ENCODE data around the gene GATB.
"Not testable (repeated sequence)": the region's sequence is repeated elsewhere in the genome, so short reads cannot be mapped to it uniquely, and the experiment has no call there.

Gene GATB

DNA sequence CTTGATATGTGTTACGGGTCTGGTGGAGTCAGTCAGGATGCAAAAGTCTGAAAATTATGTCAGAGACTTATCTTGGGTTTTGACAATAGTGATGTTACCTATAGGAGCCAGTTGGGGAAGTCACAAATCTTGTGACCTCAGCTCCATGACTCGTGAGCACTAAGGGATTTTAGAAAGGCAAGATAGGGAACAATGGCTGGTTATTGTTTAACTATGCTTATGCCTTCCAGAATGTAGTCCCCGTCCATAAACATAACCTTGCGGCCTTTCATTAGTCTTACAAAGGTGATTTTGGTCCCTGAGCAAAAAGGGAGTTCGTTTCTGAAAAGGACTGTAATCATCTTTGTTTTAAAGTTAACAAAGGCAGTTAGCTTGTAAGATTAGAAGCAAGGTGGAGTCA lies 23.9 kb upstream of the GATB start:
- no peak for DNase-seq

DNA sequence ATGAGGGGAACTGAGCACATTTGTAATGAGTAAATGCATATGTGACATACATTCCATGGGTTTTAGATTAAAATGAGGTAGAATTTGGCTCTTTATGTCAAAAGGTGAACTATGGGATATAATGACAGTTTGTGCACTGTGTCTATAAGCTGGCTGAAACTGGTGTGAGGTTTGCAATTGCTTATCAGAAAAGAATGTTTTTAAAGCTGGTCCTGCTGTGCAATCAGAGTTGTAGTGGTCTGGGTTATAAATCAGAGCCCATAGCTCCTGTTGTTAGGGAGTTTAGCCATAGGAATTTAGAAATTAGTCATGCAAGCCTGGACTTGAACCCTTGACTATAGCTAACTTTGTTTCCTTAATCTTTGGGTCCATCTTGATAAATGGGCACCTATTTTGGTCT lies 23.1 kb upstream of the GATB start:
- DNase-seq, result no peak

DNA sequence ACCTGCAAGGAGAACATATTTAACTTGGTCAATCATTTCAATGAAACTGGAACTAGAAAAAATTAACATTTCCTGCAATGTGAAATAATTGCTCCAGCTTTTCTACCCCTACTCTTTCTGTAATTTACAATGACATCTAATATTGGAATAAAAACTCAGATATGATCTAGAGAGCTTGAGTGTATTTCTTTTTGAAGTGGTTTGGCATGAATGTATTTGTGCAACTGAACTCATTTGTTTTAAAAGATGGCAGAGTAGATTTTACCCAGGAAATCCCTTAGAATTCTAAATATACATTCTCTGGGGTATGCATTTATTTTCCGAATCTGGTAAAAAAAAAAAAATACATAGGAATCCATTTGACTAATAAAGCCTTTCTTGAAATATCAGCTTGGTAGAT lies 21.5 kb upstream of the GATB start:
- DNase-seq, result no peak

DNA sequence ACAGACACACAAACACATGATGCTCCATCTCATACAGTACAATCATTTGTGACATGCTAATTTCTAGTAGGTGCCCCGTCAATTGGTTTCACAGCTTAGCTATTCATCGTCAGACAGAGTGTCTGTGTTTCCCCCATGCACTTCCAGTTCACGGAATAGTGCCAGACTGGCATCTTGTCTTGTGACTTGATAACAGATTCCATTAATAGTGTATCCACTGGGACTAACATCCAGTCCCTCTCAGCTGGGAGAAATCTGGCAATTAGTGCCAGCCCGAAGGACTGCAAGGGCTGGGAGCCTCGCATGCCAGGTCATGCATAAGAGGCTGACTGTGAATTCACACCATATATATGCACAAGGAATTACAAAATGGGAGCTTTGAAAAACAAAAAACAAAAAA lies 20.2 kb upstream of the GATB start:
- no peak for DNase-seq

DNA sequence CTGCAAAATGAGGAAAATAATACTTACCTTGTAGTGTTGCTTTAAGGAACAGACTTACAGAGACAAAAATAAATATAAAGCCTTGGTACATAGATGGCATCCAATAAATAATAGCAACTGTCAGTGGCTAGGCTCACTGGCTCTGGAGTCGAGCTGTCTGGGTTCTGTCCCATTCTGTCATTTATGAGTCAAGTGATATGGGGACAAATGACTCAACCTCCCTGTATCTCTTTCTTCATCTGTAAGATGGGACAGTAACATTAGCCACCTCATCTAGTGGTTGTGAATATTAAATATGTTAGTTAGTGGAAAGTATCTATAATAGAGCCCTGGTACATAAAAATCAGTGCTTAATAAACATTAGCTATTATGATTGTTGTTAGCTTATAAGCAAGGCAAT lies 16.7 kb upstream of the GATB start:
- DNase-seq, result no peak

DNA sequence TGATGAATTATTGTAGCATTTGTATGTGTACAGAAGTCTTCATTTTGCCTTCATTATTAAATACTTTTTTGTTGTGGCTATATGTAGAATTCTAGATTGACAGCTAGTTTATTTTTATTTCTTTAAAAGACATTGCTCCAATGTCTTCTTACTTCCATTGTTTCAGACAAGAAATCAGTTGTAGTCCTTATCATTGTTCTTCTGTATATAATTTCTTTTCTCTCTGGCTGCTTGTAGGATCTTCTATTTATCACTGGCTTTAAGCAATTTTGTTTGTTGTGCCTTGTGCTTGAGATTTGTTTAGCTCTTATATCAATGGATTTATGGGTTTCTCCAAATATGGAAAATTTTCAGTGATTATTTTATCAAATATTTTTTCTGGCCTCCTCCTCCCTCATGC lies 13.5 kb upstream of the GATB start:
- no peak for DNase-seq

DNA sequence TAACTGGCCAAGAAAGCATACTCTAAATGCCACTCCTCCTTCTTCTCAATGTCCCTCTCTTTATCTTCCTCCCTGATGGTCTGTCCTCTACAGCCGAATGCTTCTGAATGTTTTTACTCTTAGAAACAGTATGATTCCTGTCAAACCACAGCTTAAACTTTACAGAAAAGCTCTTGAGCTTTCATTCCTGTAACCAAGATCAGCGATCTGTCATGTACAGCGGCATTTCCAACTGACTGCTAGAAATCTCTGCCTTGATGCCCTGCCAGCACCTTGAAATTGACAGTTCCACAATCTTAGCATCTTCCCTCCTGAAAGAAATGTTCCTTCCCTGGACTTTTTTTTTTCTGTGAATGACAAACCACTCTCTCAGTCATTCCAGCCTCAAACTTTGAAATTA lies 11.5 kb upstream of the GATB start:
- no peak for DNase-seq

DNA sequence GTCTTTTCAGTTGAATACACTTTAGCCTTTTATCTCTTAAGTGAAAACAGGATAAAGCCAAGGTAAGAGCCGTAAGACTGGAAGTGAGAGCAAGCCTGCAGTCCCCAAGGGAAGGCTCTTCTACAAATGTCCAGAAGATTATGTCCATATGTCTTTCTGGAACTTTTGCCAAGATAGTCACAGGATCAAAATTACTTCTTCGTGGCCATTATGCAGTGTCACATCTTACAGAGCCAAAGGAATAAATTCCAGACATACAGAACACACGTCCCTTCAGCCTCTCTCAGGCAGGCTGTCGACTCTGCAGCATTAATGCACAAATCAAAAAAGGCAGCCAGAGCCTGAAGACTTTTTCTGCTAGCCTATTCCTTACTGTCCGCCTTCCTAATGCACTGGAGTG lies 10.9 kb upstream of the GATB start:
- no peak for DNase-seq

DNA sequence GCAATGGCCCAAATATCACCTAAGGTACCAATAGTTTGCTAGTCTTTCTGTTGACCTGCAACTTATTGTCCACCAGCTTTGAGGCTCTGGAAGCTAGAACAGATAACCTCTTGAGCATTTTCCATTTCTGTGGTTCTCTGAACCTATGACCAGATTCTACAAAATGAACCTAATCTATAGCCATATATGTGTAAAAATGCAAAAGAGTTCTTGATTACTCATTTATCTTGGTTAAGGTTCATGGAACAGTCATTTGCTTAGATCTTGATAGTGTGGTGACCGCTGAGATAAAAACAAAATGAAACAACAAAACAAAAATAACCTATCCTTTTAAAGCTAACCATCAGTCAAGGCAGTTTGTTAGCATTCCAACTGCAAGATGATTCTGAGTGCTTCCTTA lies 9.3 kb upstream of the GATB start:
- DNase-seq, result no peak

DNA sequence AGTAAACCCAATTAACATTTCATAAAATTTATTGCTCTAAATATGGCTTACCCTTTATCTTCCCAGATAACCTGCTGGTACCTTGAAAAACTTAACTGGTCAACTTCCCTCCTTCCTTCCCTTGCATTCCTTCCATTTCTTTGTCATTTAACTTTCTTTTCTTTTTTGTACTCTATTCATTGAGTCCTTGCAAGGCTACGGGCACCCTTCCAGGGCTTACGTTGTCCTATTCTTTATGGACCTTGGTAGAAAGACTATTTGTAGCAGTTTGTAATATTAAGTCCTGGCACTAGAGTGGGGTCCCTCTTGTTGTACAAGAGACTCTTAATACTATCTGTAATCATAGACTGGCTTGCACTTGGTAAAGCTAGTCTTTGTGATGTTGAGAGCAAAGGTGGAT lies 8.0 kb upstream of the GATB start:
- DNase-seq, result no peak

DNA sequence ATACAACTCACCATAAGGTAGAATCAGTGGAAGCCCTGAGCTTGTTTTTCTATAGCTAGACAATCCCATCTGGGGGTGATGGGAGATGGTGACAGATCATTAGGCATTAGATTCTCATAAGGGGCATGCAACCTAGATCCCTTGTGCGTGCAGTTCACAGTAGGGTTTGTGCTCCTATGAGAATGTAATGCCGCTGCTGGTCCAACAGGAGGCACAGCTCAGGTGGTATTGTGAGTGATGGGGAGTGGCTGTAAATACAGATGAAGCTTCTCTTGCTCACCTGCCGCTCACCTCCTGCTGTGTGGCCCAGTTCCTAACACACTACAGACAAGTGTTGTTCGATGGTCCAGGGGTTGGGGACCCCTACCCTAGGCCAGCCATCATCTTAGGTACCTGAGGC lies 5.9 kb upstream of the GATB start:
- no peak for DNase-seq

DNA sequence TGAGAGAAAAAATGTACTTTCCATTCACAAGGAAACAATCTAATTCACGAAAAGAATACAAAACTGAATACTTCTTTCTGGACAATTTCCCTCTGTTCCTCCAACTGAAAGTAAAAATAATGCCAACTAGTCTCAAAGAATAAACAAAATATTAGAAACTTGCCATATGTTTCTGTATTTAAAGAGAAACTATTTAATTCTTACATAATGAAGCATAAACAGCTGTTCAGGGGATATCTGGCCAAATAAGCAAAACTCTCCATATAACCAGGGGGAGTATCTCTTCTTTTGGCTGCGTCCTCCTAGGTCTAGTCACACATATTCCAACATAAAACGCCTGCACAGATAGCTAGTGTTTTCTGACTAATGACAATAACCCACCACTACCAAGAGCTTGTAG lies 805 bp downstream of the GATB start:
- DNase-seq, result no peak

DNA sequence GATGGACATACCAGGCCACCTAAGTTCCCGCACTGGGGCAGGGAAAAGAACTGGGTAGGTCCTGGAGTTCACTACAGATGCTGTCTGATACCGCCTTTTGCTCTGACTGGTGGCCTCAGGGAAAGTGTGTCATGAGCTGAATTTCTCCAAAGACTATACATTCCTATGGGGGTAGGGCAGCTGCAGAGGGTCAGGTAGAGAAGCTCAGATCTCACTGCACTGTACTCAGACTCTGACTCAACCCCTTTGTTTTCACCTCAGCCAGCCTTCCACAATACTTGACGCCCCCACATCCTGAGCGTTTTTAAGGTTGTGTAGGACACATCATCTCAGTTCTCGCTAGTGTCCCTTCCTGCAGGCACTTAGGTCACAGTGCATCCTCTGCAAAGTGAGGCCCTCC lies 7.8 kb downstream of the GATB start:
- DNase-seq, result no peak

DNA sequence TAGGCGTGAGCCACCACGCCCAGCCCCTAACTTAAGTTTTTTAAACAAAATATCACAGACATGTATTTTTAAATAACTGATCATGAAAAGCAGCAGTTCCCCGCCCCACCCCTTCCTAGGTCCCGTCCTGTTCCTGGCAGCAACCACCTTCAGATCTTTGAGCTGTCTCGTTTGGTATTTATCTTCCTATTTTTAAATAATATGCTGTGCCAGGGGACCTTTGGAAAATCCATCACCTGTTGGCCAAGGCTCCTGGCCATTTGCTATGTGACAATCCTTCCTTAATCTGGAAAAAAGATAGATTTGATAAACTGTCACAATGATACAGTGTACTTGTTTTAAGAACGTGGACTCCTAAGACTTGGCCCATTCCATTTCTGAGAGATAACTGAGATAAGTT lies 10.7 kb downstream of the GATB start:
- no peak for DNase-seq

DNA sequence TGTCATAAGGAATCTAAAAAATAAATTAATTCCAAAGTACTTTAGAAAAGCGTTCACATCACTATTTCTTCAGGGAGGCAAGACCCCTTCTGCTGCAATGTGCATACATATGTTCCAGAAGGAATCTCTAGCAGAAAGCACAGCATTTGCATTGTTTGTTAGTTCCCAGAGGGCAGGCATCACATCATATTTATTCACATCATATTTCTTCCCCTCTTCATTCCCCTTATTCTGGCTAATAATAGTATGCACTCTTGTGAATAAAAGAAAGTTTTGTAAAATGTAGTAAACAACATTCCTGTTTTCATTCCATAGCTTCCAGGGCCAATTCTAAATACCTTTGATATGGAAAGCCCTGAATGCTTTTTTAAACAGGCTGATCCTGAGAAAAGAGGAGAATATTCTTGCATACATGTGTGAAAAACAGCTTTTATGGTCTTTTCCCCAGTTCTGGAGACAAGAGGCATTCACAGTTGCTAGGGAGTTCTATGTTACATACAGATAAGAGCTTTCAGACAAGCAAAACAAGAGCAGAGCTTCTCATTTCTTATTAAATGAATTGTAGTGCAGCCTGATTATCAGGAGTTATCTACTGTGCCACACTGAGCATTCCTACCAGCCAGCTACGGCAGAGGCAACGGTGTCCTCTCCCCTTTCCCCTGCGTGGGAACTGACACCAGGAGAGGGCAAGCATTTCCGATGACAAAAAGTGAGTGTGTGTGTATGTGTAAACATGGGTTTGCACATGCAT lies 15.2 kb downstream of the GATB start:
- DNase-seq, result no peak

DNA sequence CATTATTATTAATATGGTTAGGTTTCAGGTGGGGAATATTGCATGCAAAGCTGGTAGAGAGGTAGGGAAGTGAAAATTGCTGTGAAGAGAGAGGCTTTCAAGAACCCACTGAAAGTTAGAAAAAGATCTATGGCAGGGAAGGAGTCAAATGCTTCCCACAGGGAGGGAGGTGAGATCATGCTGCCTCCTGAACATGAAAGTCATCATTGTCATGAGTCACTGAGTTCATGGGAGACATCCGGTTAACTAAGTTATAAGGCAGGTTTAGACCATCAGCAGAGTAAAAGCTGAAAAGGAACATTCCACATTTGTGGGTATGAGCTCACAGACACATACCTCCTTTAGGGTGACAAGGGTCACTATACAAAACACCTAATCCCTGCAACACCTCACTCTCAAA lies 16.2 kb downstream of the GATB start:
- no peak for DNase-seq

DNA sequence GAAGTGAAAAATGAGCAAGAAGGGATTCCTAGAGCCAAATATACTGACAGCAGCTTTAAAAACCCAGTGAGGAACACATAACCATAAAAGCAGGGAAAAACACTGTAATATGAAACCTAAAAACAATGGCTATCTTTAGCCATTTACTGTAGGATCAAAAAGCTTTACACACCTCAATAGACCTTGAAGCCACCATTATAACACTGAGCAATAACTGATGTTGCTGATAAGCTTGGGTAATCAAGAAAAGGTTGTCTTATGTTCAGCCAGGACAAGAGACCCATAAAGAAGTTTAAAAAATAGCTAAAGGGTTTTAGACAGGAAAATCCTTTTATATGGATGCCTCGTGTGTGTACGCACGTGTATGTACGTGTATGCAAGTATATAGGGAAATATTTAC lies 16.9 kb downstream of the GATB start:
- DNase-seq, result no peak

DNA sequence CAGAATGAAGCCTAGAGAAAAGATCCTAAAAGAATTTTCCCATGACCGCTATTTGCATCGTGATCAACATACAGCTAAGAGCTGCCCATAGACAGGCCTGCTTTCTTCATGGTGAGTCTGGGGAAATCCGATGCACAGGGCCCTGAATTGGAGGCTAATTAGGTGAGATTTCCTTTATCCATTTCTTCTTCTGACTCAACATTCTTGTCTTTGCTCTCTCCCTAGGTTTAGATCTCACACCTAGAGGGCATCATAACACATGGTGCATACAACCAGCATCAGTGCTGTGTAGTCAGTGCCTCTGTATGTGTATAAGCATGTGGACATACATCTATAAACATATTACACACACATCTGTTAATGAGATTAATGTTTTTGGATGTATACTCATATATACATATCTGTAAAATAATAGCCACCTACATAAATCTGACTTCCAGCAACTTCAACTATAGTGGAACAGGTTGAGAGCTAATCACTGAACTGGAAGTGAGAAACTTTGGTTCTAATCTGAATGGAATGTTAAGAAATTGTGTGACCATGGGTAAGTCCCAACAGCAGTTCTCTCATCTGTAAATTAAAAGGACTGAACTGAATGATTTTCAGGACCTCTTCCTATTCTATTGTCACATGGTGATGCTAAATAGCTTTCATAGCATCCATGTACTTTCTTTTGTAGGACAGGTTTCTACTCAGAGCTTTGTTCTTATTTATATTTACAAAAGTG lies 17.5 kb downstream of the GATB start:
- no peak for DNase-seq

DNA sequence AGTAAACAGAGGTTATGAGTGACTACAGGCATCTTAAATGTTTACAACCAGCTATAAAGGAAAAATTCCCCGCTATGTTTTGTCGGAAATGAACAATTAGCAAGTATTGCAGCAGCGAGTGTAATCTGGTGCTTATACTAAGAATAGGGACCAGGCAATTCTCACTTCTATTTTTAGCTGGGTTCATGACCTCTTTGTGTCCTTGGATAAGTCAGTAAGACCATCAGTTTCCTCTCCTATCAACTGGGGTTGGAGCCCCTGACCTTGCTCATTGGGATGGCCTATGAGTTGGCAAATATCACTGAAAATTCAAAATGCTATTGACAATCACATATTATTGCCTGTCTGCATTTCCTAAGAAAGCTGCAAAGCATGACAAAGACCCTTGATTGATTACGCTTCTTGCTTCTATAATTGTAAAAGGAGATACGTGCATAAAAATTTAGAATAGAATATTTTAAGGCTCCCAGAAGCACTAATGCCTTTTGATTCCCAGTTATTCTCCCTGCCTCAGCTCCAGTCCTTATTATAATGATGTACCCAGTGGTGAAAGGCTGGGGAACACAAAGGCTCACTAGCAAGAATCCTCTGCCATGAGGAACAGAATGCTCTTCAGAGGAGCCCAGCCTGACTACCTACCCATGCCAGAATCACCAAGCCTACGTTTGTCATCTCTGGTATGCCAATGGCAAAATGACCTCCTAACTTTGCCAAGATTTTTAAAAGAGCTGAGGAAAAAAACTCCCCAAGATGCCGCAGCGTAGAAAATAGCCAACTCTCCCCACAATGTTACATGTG lies 21.9 kb downstream of the GATB start:
- no peak for DNase-seq

DNA sequence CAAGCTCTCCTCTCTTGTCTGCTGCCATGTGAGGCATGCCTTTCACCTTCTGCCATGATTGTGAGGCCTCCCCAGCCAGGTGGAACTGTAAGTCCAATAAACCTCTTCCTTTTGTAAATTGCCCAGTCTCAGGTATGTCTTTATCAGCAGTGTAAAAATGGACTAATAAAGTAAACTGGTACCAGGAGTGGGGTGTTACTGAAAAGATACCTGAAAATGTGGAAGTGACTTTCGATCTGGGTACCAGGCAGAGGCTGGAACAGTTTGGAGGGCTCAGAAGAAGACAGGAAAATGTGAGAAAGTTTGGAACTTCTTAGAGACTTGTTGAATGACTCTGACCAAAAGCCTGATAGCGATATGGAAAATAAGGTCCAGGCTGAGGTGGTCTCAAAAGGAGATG lies 24.0 kb downstream of the GATB start:
- not testable (repeated sequence) for DNase-seq

DNA sequence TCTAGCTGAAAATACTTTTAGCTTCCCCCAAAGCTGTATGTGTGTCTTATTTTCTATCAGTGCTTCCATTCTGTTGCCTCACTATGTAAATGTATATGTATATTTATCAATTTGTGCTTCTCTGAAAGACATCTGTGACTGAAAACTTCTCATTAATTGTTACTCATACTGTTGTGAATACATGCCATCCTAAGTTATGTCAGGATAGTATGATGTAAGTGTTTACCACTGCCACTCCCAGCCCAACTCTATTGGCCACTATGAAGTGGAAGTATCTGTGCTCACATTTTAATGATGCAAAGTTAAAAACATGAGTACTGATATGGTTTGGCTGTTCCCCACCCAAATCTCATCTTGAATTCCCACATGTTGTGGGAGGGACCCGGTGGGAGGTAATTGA lies 24.4 kb downstream of the GATB start:
- no peak for DNase-seq

DNA sequence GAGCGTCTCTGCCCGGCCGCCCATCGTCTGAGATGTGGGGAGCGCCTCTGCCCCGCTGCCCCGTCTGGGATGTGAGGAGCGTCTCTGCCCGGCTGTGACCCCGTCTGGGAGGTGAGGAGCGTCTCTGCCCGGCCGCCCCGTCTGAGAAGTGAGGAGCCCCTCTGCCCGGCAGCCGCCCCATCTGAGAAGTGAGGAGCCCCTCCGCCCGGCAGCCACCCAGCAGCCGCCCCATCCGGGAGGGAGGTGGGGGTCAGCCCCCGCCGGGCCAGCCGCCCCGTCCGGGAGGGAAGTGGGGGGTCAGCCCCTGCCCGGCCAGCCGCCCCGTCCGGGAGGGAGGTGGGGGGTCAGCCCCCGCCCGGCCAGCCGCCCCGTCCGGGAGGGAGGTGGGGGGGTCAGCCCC lies 29.1 kb downstream of the GATB start:
- DNase-seq, result not testable (repeated sequence)

DNA sequence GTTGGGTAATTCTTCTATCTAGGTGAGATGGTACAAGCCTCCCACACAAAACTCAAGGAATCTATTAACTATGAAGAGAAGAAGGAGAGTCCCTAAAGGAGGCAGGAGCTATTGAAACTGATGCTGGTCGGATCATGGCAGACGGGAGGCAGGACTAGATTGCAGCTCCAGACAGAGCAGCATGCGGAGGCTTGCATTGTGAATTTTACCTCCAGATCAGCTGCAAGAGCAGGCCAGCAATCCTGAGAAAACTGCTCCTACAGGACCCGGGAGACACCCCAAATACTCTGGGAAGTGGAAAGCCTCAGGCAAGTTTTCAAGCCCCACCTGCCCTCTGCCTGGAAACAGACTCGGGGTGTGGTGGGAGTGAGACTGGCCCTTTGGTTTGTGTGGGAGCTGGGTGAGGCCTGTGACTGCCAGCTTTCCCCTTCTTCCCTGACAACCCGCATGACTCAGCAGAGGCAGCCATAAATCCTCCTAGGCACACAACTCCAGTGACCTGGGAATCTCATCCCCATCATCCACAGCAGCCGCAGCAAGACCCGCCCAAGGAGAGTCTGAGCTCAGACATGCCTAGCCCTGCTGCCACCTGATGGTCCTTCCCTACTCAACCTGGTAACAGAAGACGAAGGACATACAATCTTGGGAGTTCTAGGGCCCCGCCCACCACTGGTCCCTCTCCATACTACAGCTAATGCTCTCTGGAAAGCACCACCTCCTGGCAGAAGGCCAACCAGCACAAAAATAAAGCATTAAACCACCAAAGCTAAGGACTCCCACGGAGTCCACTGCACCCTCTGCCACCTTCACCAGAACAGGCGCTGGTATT lies 30.9 kb downstream of the GATB start:
- DNase-seq, result no peak
